ENCODE measurements around the gene TFPI. TPM values are rescaled to one million over a fixed set of nuclear protein-coding genes. Genes with fewer than 3 reads are reported as not detected.

TFPI gene
- total and polyA plus RNA-seq, 2 donors (not counting 1 experiment from before 2014, with no cell fraction given), result 117 to 274 TPM

- no peak for TF ChIP-seq EZH2 (IDR thresholded peaks at IDR 0.05; ENCODE audit: low read length, missing control alignments)
- TF ChIP-seq, protein P1, sequence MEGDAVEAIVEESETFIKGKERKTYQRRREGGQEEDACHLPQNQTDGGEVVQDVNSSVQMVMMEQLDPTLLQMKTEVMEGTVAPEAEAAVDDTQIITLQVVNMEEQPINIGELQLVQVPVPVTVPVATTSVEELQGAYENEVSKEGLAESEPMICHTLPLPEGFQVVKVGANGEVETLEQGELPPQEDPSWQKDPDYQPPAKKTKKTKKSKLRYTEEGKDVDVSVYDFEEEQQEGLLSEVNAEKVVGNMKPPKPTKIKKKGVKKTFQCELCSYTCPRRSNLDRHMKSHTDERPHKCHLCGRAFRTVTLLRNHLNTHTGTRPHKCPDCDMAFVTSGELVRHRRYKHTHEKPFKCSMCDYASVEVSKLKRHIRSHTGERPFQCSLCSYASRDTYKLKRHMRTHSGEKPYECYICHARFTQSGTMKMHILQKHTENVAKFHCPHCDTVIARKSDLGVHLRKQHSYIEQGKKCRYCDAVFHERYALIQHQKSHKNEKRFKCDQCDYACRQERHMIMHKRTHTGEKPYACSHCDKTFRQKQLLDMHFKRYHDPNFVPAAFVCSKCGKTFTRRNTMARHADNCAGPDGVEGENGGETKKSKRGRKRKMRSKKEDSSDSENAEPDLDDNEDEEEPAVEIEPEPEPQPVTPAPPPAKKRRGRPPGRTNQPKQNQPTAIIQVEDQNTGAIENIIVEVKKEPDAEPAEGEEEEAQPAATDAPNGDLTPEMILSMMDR (conservative IDR thresholded peaks at IDR 0.05 in 1 of 2, IDR thresholded peaks at IDR 0.05 in 1 of 2; ENCODE audit: low read depth in 1 of 2, low read length in 2 of 2), result no peak
These were observed 21.7 kb downstream of the TFPI start for GRCh38 chr2:187532333-187533120.

GRCh38 chr2:187529977-187530721, 24.1 kb downstream of the TFPI start:
- peaks cover 4% of the 10 kb centered on the region for H3K4me1 ChIP-seq (ENCODE audit: control insufficient read depth, extremely low read depth, insufficient read depth, low read length)
- H3K27ac ChIP-seq (ENCODE audit: insufficient read depth, low read length), result no peak overlapping the region
- no peaks in the 10 kb centered on the region for H3K9me3 ChIP-seq (ENCODE audit: control insufficient read depth, insufficient read depth, low read depth, low read length)
- no peaks in the 10 kb centered on the region for H4K20me1 ChIP-seq (ENCODE audit: control insufficient read depth, extremely low read depth, insufficient read depth, low read length)
- TF ChIP-seq, protein P1 (conservative IDR thresholded peaks at IDR 0.05 in 1 of 2, IDR thresholded peaks at IDR 0.05 in 1 of 2; ENCODE audit: low read depth in 1 of 2, low read length in 2 of 2), result no peak
- TF ChIP-seq EZH2 (IDR thresholded peaks at IDR 0.05; ENCODE audit: low read length, missing control alignments), result no peak
- no peak overlapping the region for H3K4me3 ChIP-seq (replicated peaks in 1 of 4; ENCODE audit: control extremely low read depth in 1 of 4, insufficient read depth in 1 of 4, low read depth in 3 of 4, low read length in 4 of 4)
- H3K36me3 ChIP-seq (ENCODE audit: control insufficient read depth, insufficient read depth, low read length), result peaks cover 4% of the 10 kb centered on the region
- H3K79me2 ChIP-seq (ENCODE audit: control insufficient read depth, insufficient read depth, low read length), result peaks cover 47% of the 10 kb centered on the region
- no peak overlapping the region for H2AFZ ChIP-seq (ENCODE audit: low read length)
- no peak overlapping the region for H3K9ac ChIP-seq (ENCODE audit: insufficient read depth, low read length)
- DNase-seq (ENCODE audit: low read depth in 2 of 2), result no peak
- no peaks in the 10 kb centered on the region for H3K27me3 ChIP-seq (ENCODE audit: control insufficient read depth, insufficient read depth, low read length)
- no peak overlapping the region for H3K4me2 ChIP-seq (ENCODE audit: extremely low read depth, insufficient read depth, low read length)

More at GRCh38 chr2:187532333-187533120, 21.7 kb downstream of the TFPI start:
- H3K9ac ChIP-seq (ENCODE audit: insufficient read depth, low read length), result no peak overlapping the region
- H3K4me3 ChIP-seq (replicated peaks in 1 of 4; ENCODE audit: control extremely low read depth in 1 of 4, insufficient read depth in 1 of 4, low read depth in 3 of 4, low read length in 4 of 4), result no peak overlapping the region
- peaks cover 4% of the 10 kb centered on the region for H3K36me3 ChIP-seq (ENCODE audit: control insufficient read depth, insufficient read depth, low read length)
- DNase-seq (ENCODE audit: low read depth in 2 of 2), result no peak
- no peaks in the 10 kb centered on the region for H3K9me3 ChIP-seq (ENCODE audit: control insufficient read depth, insufficient read depth, low read depth, low read length)
- no peaks in the 10 kb centered on the region for H4K20me1 ChIP-seq (ENCODE audit: control insufficient read depth, extremely low read depth, insufficient read depth, low read length)
- H3K79me2 ChIP-seq (ENCODE audit: control insufficient read depth, insufficient read depth, low read length), result peaks cover 66% of the 10 kb centered on the region
- no peak overlapping the region for H2AFZ ChIP-seq (ENCODE audit: low read length)
- peaks cover 2% of the 10 kb centered on the region for H3K4me1 ChIP-seq (ENCODE audit: control insufficient read depth, extremely low read depth, insufficient read depth, low read length)
- no peak overlapping the region for H3K27ac ChIP-seq (ENCODE audit: insufficient read depth, low read length)
- H3K27me3 ChIP-seq (ENCODE audit: control insufficient read depth, insufficient read depth, low read length), result no peaks in the 10 kb centered on the region
- H3K4me2 ChIP-seq (ENCODE audit: extremely low read depth, insufficient read depth, low read length), result no peak overlapping the region

DNA sequence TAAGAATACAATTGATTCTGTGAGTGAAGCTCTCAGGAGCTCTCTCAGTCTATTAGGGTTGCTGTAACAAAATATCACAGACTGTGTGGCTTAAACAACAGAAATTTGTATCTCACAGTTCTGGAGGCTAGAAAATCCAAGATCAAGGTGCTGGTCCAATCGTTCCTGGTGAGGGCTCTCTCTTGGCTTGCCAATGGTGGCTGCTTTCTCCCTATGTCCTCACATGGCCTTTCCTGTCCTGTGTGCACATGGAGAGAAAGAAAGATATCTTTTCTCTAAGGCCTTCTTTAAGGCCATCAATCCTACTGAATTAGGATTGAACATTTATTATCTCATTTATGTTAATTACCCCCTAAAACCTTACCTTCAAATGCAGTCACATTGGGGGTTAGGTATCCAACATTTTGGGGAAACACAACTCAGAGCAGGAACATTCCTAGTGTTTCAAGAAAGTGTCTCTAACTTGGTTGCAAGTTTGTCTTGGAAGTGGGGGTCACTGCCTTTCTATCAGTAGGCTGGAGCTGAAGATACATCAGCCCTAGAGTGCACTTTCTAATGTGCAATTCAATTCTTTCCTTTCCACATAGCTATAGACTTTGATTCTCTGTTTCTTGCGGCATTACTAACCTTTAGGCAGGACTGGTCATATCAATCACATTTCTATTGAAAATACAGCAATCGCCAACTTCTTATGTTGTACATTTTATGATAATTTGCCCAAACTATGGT, 24.8 kb downstream of the TFPI start:
- Histone ChIP-seq H3K79me2 (ENCODE audit: control insufficient read depth, insufficient read depth, low read length) (peaks cover 41% of the 10 kb centered on the region), H3K9ac (ENCODE audit: insufficient read depth, low read length) (no peak overlapping the region), H3K36me3 (ENCODE audit: control insufficient read depth, insufficient read depth, low read length) (peaks cover 4% of the 10 kb centered on the region), H3K4me3 (replicated peaks in 1 of 4; ENCODE audit: control extremely low read depth in 1 of 4, insufficient read depth in 1 of 4, low read depth in 3 of 4, low read length in 4 of 4) (no peak overlapping the region), H3K27ac (ENCODE audit: insufficient read depth, low read length) (no peak overlapping the region), H4K20me1 (ENCODE audit: control insufficient read depth, extremely low read depth, insufficient read depth, low read length) (no peaks in the 10 kb centered on the region), H2AFZ (ENCODE audit: low read length) (no peak overlapping the region), H3K4me1 (ENCODE audit: control insufficient read depth, extremely low read depth, insufficient read depth, low read length) (peaks cover 4% of the 10 kb centered on the region), H3K9me3 (ENCODE audit: control insufficient read depth, insufficient read depth, low read depth, low read length) (no peaks in the 10 kb centered on the region), H3K27me3 (ENCODE audit: control insufficient read depth, insufficient read depth, low read length) (no peaks in the 10 kb centered on the region), H3K4me2 (ENCODE audit: extremely low read depth, insufficient read depth, low read length) (no peak overlapping the region)
- DNase-seq (ENCODE audit: low read depth in 2 of 2), result no peak
- TF ChIP-seq EZH2 (IDR thresholded peaks at IDR 0.05; ENCODE audit: low read length, missing control alignments), result no peak
- TF ChIP-seq, protein P1 (conservative IDR thresholded peaks at IDR 0.05 in 1 of 2, IDR thresholded peaks at IDR 0.05 in 1 of 2; ENCODE audit: low read depth in 1 of 2, low read length in 2 of 2), result no peak

Data from fibroblast of lung (primary cell).